ENCODE results near the gene TMEM154.

- TF ChIP-seq CTCF (IDR thresholded peaks at IDR 0.05) (no peak), POLR2A (IDR thresholded peaks at IDR 0.05) (no peak)
Observed at GRCh38 chr4:152684007-152684406, 4.2 kb upstream of the TMEM154 start.
